ENCODE measurements around the gene SLC25A29.

SLC25A29 gene

GRCh38 chr14:100286484-100287191 is 19.6 kb downstream of the SLC25A29 start:
- H3K23ac ChIP-seq (ENCODE audit: low read length), result no peak overlapping the region
- no CpG with 5 or more reads among the region's 10 CpGs for WGBS (ENCODE audit: extremely low coverage, insufficient coverage, insufficient read length)

GRCh38 chr14:100285913-100286400 is 20.3 kb downstream of the SLC25A29 start:
- peak overlapping the region; percentile 98 for H4K91ac ChIP-seq (ENCODE audit: low read depth, low read length)
- H3K9ac ChIP-seq (ENCODE audit: low read length), result no peak overlapping the region
- no peak overlapping the region for H2BK120ac ChIP-seq (ENCODE audit: insufficient read depth, low read length, poor library complexity)
- H3K27me3 ChIP-seq (ENCODE audit: insufficient read depth, low read length), result no peaks in the 10 kb centered on the region
- peaks cover 3% of the 10 kb centered on the region for H3K9me3 ChIP-seq (ENCODE audit: insufficient read depth, low read depth, low read length)
- no peak overlapping the region for H2BK12ac ChIP-seq (ENCODE audit: low read length)
- H3K18ac ChIP-seq (ENCODE audit: low read length), result peak overlapping the region; percentile 99
- H3K36me3 ChIP-seq (ENCODE audit: control insufficient read depth in 1 of 2, insufficient read depth in 2 of 2, low read length in 2 of 2), result peaks cover 10 to 14% of the 10 kb centered on the region in 2 experiments
- no peak for DNase-seq
- no peak overlapping the region for H3K23ac ChIP-seq (ENCODE audit: low read length)
- H3K4ac ChIP-seq (ENCODE audit: low read depth, low read length), result peak overlapping the region; percentile 88
- peaks cover 8% of the 10 kb centered on the region for H3K79me1 ChIP-seq (ENCODE audit: low read length)
- H3K4me3 ChIP-seq (ENCODE audit: low read depth, low read length), result peak overlapping the region; percentile 83
- peaks cover 3% of the 10 kb centered on the region for H3K79me2 ChIP-seq (ENCODE audit: control insufficient read depth, insufficient read depth, low read length, poor library complexity)
- peaks cover 17 to 34% of the 10 kb centered on the region in 2 experiments for H3K4me1 ChIP-seq (ENCODE audit: control insufficient read depth in 1 of 2, insufficient read depth in 2 of 2, low read length in 2 of 2)
- no peak overlapping the region for H3K27ac ChIP-seq (ENCODE audit: low read depth, low read length)
- peak overlapping the region; percentile 97 for H2AFZ ChIP-seq (ENCODE audit: insufficient read depth, low read length, poor library complexity)
- no peak overlapping the region for H3K14ac ChIP-seq (ENCODE audit: low read length)
- peak overlapping the region; percentile 73 for H2AK5ac ChIP-seq (ENCODE audit: low read length)
- no peak overlapping the region for H2BK5ac ChIP-seq (ENCODE audit: low read depth, low read length, poor library complexity)
- peak overlapping the region; percentile 99 for H4K8ac ChIP-seq (ENCODE audit: low read depth, low read length)
- H4K12ac ChIP-seq (ENCODE audit: low read depth, low read length), result peak overlapping the region; percentile 98
- WGBS (ENCODE audit: extremely low coverage, insufficient coverage, insufficient read length), result no CpG with 5 or more reads among the region's 13 CpGs
- peak overlapping the region; percentile 91 for H3K4me2 ChIP-seq (ENCODE audit: low read length)

More at GRCh38 chr14:100286484-100287191, 19.6 kb downstream of the SLC25A29 start:
- H2BK120ac ChIP-seq (ENCODE audit: insufficient read depth, low read length, poor library complexity), result no peak overlapping the region
- no peak overlapping the region for H4K12ac ChIP-seq (ENCODE audit: low read depth, low read length)
- peaks cover 8% of the 10 kb centered on the region for H3K79me1 ChIP-seq (ENCODE audit: low read length)
- no peak overlapping the region for H3K4me2 ChIP-seq (ENCODE audit: low read length)
- H3K14ac ChIP-seq (ENCODE audit: low read length), result no peak overlapping the region
- no peak overlapping the region for H4K91ac ChIP-seq (ENCODE audit: low read depth, low read length)
- H3K36me3 ChIP-seq (ENCODE audit: control insufficient read depth in 1 of 2, insufficient read depth in 2 of 2, low read length in 2 of 2), result peaks cover 15 to 17% of the 10 kb centered on the region in 2 experiments
- no peak for DNase-seq
- no peak overlapping the region for H3K4me3 ChIP-seq (ENCODE audit: low read depth, low read length)
- H3K4ac ChIP-seq (ENCODE audit: low read depth, low read length), result no peak overlapping the region
- H2AK5ac ChIP-seq (ENCODE audit: low read length), result no peak overlapping the region
- peaks cover 3% of the 10 kb centered on the region for H3K9me3 ChIP-seq (ENCODE audit: insufficient read depth, low read depth, low read length)
- H3K27ac ChIP-seq (ENCODE audit: low read depth, low read length), result no peak overlapping the region
- H3K18ac ChIP-seq (ENCODE audit: low read length), result no peak overlapping the region
- no peak overlapping the region for H2BK5ac ChIP-seq (ENCODE audit: low read depth, low read length, poor library complexity)
- no peak overlapping the region for H3K9ac ChIP-seq (ENCODE audit: low read length)
- no peaks in the 10 kb centered on the region for H3K27me3 ChIP-seq (ENCODE audit: insufficient read depth, low read length)
- no peak overlapping the region for H4K8ac ChIP-seq (ENCODE audit: low read depth, low read length)
- H2BK12ac ChIP-seq (ENCODE audit: low read length), result no peak overlapping the region
- peaks cover 17 to 31% of the 10 kb centered on the region in 2 experiments for H3K4me1 ChIP-seq (ENCODE audit: control insufficient read depth in 1 of 2, insufficient read depth in 2 of 2, low read length in 2 of 2)
- H2AFZ ChIP-seq (ENCODE audit: insufficient read depth, low read length, poor library complexity), result no peak overlapping the region
- H3K79me2 ChIP-seq (ENCODE audit: control insufficient read depth, insufficient read depth, low read length, poor library complexity), result peaks cover 3% of the 10 kb centered on the region

GRCh38 chr14:100285021-100285912 is 21.0 kb downstream of the SLC25A29 start:
- Histone ChIP-seq H2AK5ac (ENCODE audit: low read length) (peak overlapping the region; percentile 75), H3K79me2 (ENCODE audit: control insufficient read depth, insufficient read depth, low read length, poor library complexity) (peaks cover 4% of the 10 kb centered on the region), H4K91ac (ENCODE audit: low read depth, low read length) (peak overlapping the region; percentile 98), H3K27me3 (ENCODE audit: insufficient read depth, low read length) (no peaks in the 10 kb centered on the region), H3K23ac (ENCODE audit: low read length) (no peak overlapping the region), H3K4me1 (ENCODE audit: control insufficient read depth in 1 of 2, insufficient read depth in 2 of 2, low read length in 2 of 2) (peaks cover 19 to 34% of the 10 kb centered on the region in 2 experiments), H2BK5ac (ENCODE audit: low read depth, low read length, poor library complexity) (peak overlapping the region; percentile 94), H3K36me3 (ENCODE audit: control insufficient read depth in 1 of 2, insufficient read depth in 2 of 2, low read length in 2 of 2) (peaks cover 4 to 9% of the 10 kb centered on the region in 2 experiments), H3K4me3 (ENCODE audit: low read depth, low read length) (peak overlapping the region; percentile 83), H4K12ac (ENCODE audit: low read depth, low read length) (peak overlapping the region; percentile 98), H2AFZ (ENCODE audit: insufficient read depth, low read length, poor library complexity) (peak overlapping the region; percentile 97), H4K8ac (ENCODE audit: low read depth, low read length) (peak overlapping the region; percentile 99), H3K4ac (ENCODE audit: low read depth, low read length) (peak overlapping the region; percentile 88), H3K79me1 (ENCODE audit: low read length) (peaks cover 8% of the 10 kb centered on the region), H3K9me3 (ENCODE audit: insufficient read depth, low read depth, low read length) (peaks cover 2% of the 10 kb centered on the region), H3K4me2 (ENCODE audit: low read length) (peak overlapping the region; percentile 91), H3K27ac (ENCODE audit: low read depth, low read length) (peak overlapping the region; percentile 44), H3K14ac (ENCODE audit: low read length) (peak overlapping the region; percentile 97), H2BK12ac (ENCODE audit: low read length) (no peak overlapping the region), H3K18ac (ENCODE audit: low read length) (peak overlapping the region; percentile 99), H2BK120ac (ENCODE audit: insufficient read depth, low read length, poor library complexity) (peak overlapping the region; percentile 91), H3K9ac (ENCODE audit: low read length) (peak overlapping the region; percentile 93)
- DNase-seq, result peak; percentile 30 to 78
- no CpG with 5 or more reads among the region's 82 CpGs for WGBS (ENCODE audit: extremely low coverage, insufficient coverage, insufficient read length)

Measured in trophoblast cell (in vitro differentiated cells and primary cell).